Endodermal cell (in vitro differentiated cells): ENCODE results near the gene LRRC74B. TPM values are rescaled to one million over a fixed set of nuclear protein-coding genes. Genes with fewer than 3 reads are reported as not detected.
"Not testable (repeated sequence)": the region's sequence is repeated elsewhere in the genome, so short reads cannot be mapped to it uniquely, and the experiment has no call there.

Experiments
- DNase-seq: peaks from one replicate; pipeline ENCODE4 v3.0.0-alpha.2; 2017
- H3K27ac ChIP-seq: 2 replicates; pipeline ENCODE4 v1.5.1; 2013; ENCODE audit warnings: mild to moderate bottlenecking, low read depth, low read length, moderate library complexity
- H3K27me3 ChIP-seq: 2 replicates; pipeline ENCODE4 v1.6.1; 2013; ENCODE audit warnings: mild to moderate bottlenecking, low read length, moderate library complexity; ENCODE audit not compliant: insufficient read depth, control insufficient read depth, poor library complexity, severe bottlenecking
- H3K36me3 ChIP-seq: 2 replicates; pipeline ENCODE4 v1.7.0; 2013; ENCODE audit warnings: mild to moderate bottlenecking, low read length, moderate library complexity; ENCODE audit not compliant: control insufficient read depth, insufficient read depth
- H3K4me1 ChIP-seq: one replicate; pipeline ENCODE4 v1.7.0; 2013; ENCODE audit warnings: low read length; ENCODE audit not compliant: control insufficient read depth, insufficient read depth
- H3K4me3 ChIP-seq: 2 replicates; pipeline ENCODE4 v1.5.1; 2013; ENCODE audit warnings: mild to moderate bottlenecking, low read length, moderate library complexity
- H3K9ac ChIP-seq: 2 replicates; pipeline ENCODE4 v1.6.1; 2013; ENCODE audit warnings: mild to moderate bottlenecking, low read length, moderate library complexity; ENCODE audit not compliant: poor library complexity, severe bottlenecking; ENCODE audit errors: extremely low read depth
- H3K9me3 ChIP-seq: 2 replicates; pipeline ENCODE4 v1.6.1; 2013; ENCODE audit warnings: mild to moderate bottlenecking, low read length, moderate library complexity; ENCODE audit not compliant: control insufficient read depth
- H3K27ac Mint-ChIP-seq: 2 replicates; pipeline ENCODE4 v1.8.0; 2020; ENCODE audit warnings: mixed read lengths
- H3K27me3 Mint-ChIP-seq: 2 replicates; pipeline ENCODE4 v1.8.0; 2021; ENCODE audit warnings: mild to moderate bottlenecking, mixed read lengths; ENCODE audit not compliant: insufficient read depth
- H3K36me3 Mint-ChIP-seq: 2 replicates; pipeline ENCODE4 v1.8.0; 2020; ENCODE audit warnings: low read depth, mixed read lengths
- H3K4me1 Mint-ChIP-seq: 2 replicates; pipeline ENCODE4 v1.8.0; 2020; ENCODE audit warnings: mixed read lengths
- H3K4me3 Mint-ChIP-seq: 2 replicates; pipeline ENCODE4 v1.8.0; 2020; ENCODE audit warnings: mild to moderate bottlenecking, moderate library complexity, mixed read lengths
- H3K9me3 Mint-ChIP-seq: 2 replicates; pipeline ENCODE4 v1.8.0; 2020; ENCODE audit warnings: mild to moderate bottlenecking, mixed read lengths
- CTCF ChIP-seq: fragments of 200-600 bp; sonication (generic); conservative IDR thresholded peaks from 2 replicates; pipeline ENCODE4 v1.5.0; 2021; ENCODE audit warnings: antibody characterized with exemption, mild to moderate bottlenecking
- WGBS, 2 experiments: methylation state at CpG; one replicate each; pipeline versions ENCODE4 v1.1.5 to v1.1.7; 2013; ENCODE audit warnings: missing lambda C conversion rate in 2 of 2, mixed read lengths in 1 of 2; ENCODE audit not compliant: insufficient coverage in 1 of 2, insufficient read length in 1 of 2; 5-methylcytosine and 5-hydroxymethylcytosine counted together
- total RNA-seq, 2 donors: library from RNA; stranded (reverse); fragmentation: NEBNext Ultra II Directional in 1 of 2; extraction: Animal tissue kit (Norgen Biotek cat#: 25700) in 1 of 2; gene quantifications; 2 replicates in 1 of 2; 3 replicates in 1 of 2; pipeline ENCODE4 v1.2.1, GENCODE V29; 2021

LRRC74B gene
- total RNA-seq, 2 donors from 2014 or later: not detected

GRCh38 chr22:21055880-21056319 is 10.2 kb downstream of the LRRC74B start:
- Histone ChIP-seq H3K27ac (no peak overlapping the region), H3K4me1 (no peaks in the 10 kb centered on the region), H3K9me3 (no peaks in the 10 kb centered on the region), H3K27me3 (no peaks in the 10 kb centered on the region), H3K9ac (no peak overlapping the region), H3K36me3 (no peaks in the 10 kb centered on the region), H3K4me3 (no peak overlapping the region)
- H3K36me3 Mint-ChIP-seq: no peaks in the 10 kb centered on the region
- no peak for TF ChIP-seq CTCF
- peak; percentile 71 for DNase-seq
- H3K4me1 Mint-ChIP-seq: peaks cover 18% of the 10 kb centered on the region
- WGBS, 2 experiments: 66 to 75% methylated on average over 7 of the region's 7 CpGs
- H3K9me3 Mint-ChIP-seq: no peaks in the 10 kb centered on the region
- H3K27ac Mint-ChIP-seq: no peak overlapping the region
- no peak overlapping the region for H3K4me3 Mint-ChIP-seq
- peaks cover 3% of the 10 kb centered on the region for H3K27me3 Mint-ChIP-seq

GRCh38 chr22:21060363-21060762 is 14.6 kb downstream of the LRRC74B start:
- H3K36me3 Mint-ChIP-seq, H3K4me3 ChIP-seq, H3K36me3 ChIP-seq, H3K4me3 Mint-ChIP-seq, H3K27ac Mint-ChIP-seq, H3K9me3 ChIP-seq, DNase-seq, H3K4me1 ChIP-seq, H3K9me3 Mint-ChIP-seq, H3K27me3 Mint-ChIP-seq, H3K27me3 ChIP-seq, H3K9ac ChIP-seq, H3K27ac ChIP-seq: not testable (repeated sequence)
- H3K4me1 Mint-ChIP-seq: peaks cover 14% of the 10 kb centered on the region
- WGBS, 2 experiments: 94% methylated on average over 4 of the region's 8 CpGs; no CpG with 5 or more reads in 1 of the 2 experiments

- H3K9me3 Mint-ChIP-seq, H3K27ac ChIP-seq, H3K36me3 ChIP-seq, H3K4me3 ChIP-seq, H3K27me3 ChIP-seq, H3K9ac ChIP-seq, H3K4me3 Mint-ChIP-seq, H3K27ac Mint-ChIP-seq, H3K27me3 Mint-ChIP-seq, H3K36me3 Mint-ChIP-seq, H3K4me1 ChIP-seq, H3K9me3 ChIP-seq, DNase-seq: not testable (repeated sequence)
- H3K4me1 Mint-ChIP-seq: peaks cover 12% of the 10 kb centered on the region
- 95 to 100% methylated on average over 7 to 14 of the region's 18 CpGs for WGBS, 2 experiments
Observed at GRCh38 chr22:21061660-21062321, 16.0 kb downstream of the LRRC74B start.

GRCh38 chr22:21064425-21064824 is 18.7 kb downstream of the LRRC74B start:
- H3K9me3 ChIP-seq, H3K9me3 Mint-ChIP-seq, H3K27me3 Mint-ChIP-seq, H3K9ac ChIP-seq, H3K27ac Mint-ChIP-seq, H3K4me1 ChIP-seq, H3K4me3 ChIP-seq, H3K27me3 ChIP-seq, H3K4me3 Mint-ChIP-seq, H3K27ac ChIP-seq, H3K36me3 ChIP-seq, H3K36me3 Mint-ChIP-seq: not testable (repeated sequence)
- 90 to 96% methylated on average over 11 of the region's 11 CpGs for WGBS, 2 experiments
- H3K4me1 Mint-ChIP-seq: peaks cover 12% of the 10 kb centered on the region
- peak; percentile 14 for DNase-seq
